ENCODE data around the gene HSD11B2. TPM values are rescaled to one million over a fixed set of nuclear protein-coding genes. Genes with fewer than 3 reads are reported as not detected.
A peak's percentile ranks its signal among the peaks of the same experiment; 100 is the strongest.

HSD11B2 gene
- total RNA-seq, 1 experiment from 2014 or later = 0.61 TPM

GRCh38 chr16:67430504-67430976 is 381 bp upstream of the HSD11B2 start:
- Histone ChIP-seq H3K4me3 (no peak overlapping the region), H3K36me3 (no peaks in the 10 kb centered on the region), H3K27ac (no peak overlapping the region), H3K4me1 (peaks cover 6% of the 10 kb centered on the region), H3K27me3 (no peaks in the 10 kb centered on the region), H3K9me3 (replicated peaks) (no peaks in the 10 kb centered on the region)
- DNase-seq = no peak

GRCh38 chr16:67431775-67432505 is 1.0 kb downstream of the HSD11B2 start:
- H3K9me3 ChIP-seq (replicated peaks) = no peaks in the 10 kb centered on the region
- peaks cover 6% of the 10 kb centered on the region for H3K4me1 ChIP-seq
- H3K36me3 ChIP-seq = no peaks in the 10 kb centered on the region
- DNase-seq = peak in 1 of 2 experiments; percentile 46
- no peak overlapping the region for H3K27ac ChIP-seq
- peak overlapping the region; percentile 57 for H3K4me3 ChIP-seq
- H3K27me3 ChIP-seq = no peaks in the 10 kb centered on the region

- H3K4me3 ChIP-seq = no peak overlapping the region
- H3K4me1 ChIP-seq = peaks cover 6% of the 10 kb centered on the region
- no peak for DNase-seq
These were observed 1.6 kb downstream of the HSD11B2 start for GRCh38 chr16:67432506-67432890.

GRCh38 chr16:67433131-67433719 is 2.3 kb downstream of the HSD11B2 start:
- Histone ChIP-seq H3K4me3 (no peak overlapping the region), H3K4me1 (peaks cover 6% of the 10 kb centered on the region), H3K9me3 (replicated peaks) (no peaks in the 10 kb centered on the region), H3K27me3 (no peaks in the 10 kb centered on the region), H3K27ac (no peak overlapping the region), H3K36me3 (peaks cover 3% of the 10 kb centered on the region; the same call in 1 of the 2 replicates)
- no peak for DNase-seq

More at GRCh38 chr16:67432506-67432890, 1.6 kb downstream of the HSD11B2 start:
- Histone ChIP-seq H3K27me3 (no peaks in the 10 kb centered on the region), H3K27ac (no peak overlapping the region), H3K9me3 (replicated peaks) (no peaks in the 10 kb centered on the region), H3K36me3 (no peaks in the 10 kb centered on the region)

GRCh38 chr16:67435758-67436164 is 4.8 kb downstream of the HSD11B2 start:
- Histone ChIP-seq H3K27ac (no peak overlapping the region), H3K4me3 (no peak overlapping the region), H3K36me3 (peaks cover 6% of the 10 kb centered on the region), H3K4me1 (peaks cover 3% of the 10 kb centered on the region; the same call in 1 of the 2 replicates), H3K27me3 (no peaks in the 10 kb centered on the region), H3K9me3 (replicated peaks) (no peaks in the 10 kb centered on the region)
- DNase-seq = no peak

GRCh38 chr16:67436640-67437193 is 5.8 kb downstream of the HSD11B2 start:
- DNase-seq = no peak
- H3K9me3 ChIP-seq (replicated peaks) = no peaks in the 10 kb centered on the region
- peaks cover 6% of the 10 kb centered on the region for H3K36me3 ChIP-seq
- H3K4me3 ChIP-seq = no peak overlapping the region
- H3K4me1 ChIP-seq = peaks cover 5% of the 10 kb centered on the region
- no peaks in the 10 kb centered on the region for H3K27me3 ChIP-seq
- H3K27ac ChIP-seq = no peak overlapping the region

GRCh38 chr16:67437513-67437912 is 6.6 kb downstream of the HSD11B2 start:
- no peaks in the 10 kb centered on the region for H3K27me3 ChIP-seq
- no peak overlapping the region for H3K4me3 ChIP-seq
- no peaks in the 10 kb centered on the region for H3K9me3 ChIP-seq (replicated peaks)
- H3K36me3 ChIP-seq = peaks cover 6% of the 10 kb centered on the region
- DNase-seq = no peak
- peaks cover 9% of the 10 kb centered on the region for H3K4me1 ChIP-seq
- no peak overlapping the region for H3K27ac ChIP-seq

GRCh38 chr16:67438098-67438791 is 7.3 kb downstream of the HSD11B2 start:
- no peak for DNase-seq
- Histone ChIP-seq H3K4me3 (no peak overlapping the region), H3K27me3 (no peaks in the 10 kb centered on the region), H3K4me1 (peaks cover 9% of the 10 kb centered on the region), H3K27ac (no peak overlapping the region), H3K36me3 (peaks cover 6% of the 10 kb centered on the region), H3K9me3 (replicated peaks) (no peaks in the 10 kb centered on the region)

- H3K4me3 ChIP-seq = no peak overlapping the region
- peaks cover 6% of the 10 kb centered on the region for H3K36me3 ChIP-seq
- peaks cover 9% of the 10 kb centered on the region for H3K4me1 ChIP-seq
- no peak overlapping the region for H3K27ac ChIP-seq
- no peak for DNase-seq
- no peaks in the 10 kb centered on the region for H3K27me3 ChIP-seq
- H3K9me3 ChIP-seq (replicated peaks) = no peaks in the 10 kb centered on the region
These were observed 8.0 kb downstream of the HSD11B2 start for GRCh38 chr16:67438824-67439393.

- H3K4me3 ChIP-seq = no peak overlapping the region
- H3K27ac ChIP-seq = no peak overlapping the region
- H3K9me3 ChIP-seq (replicated peaks) = no peaks in the 10 kb centered on the region
- peaks cover 9% of the 10 kb centered on the region for H3K4me1 ChIP-seq
- H3K27me3 ChIP-seq = no peaks in the 10 kb centered on the region
- peaks cover 6% of the 10 kb centered on the region for H3K36me3 ChIP-seq
- DNase-seq = peak in 1 of 2 experiments; percentile 52
These were observed 10.4 kb downstream of the HSD11B2 start for GRCh38 chr16:67441271-67441753.

- Histone ChIP-seq H3K36me3 (peaks cover 6% of the 10 kb centered on the region), H3K4me1 (peaks cover 12% of the 10 kb centered on the region), H3K4me3 (no peak overlapping the region), H3K27ac (no peak overlapping the region), H3K27me3 (no peaks in the 10 kb centered on the region), H3K9me3 (replicated peaks) (no peaks in the 10 kb centered on the region)
- no peak for DNase-seq
These were observed 11.0 kb downstream of the HSD11B2 start for GRCh38 chr16:67441907-67442306.

- Histone ChIP-seq H3K36me3 (peaks cover 6% of the 10 kb centered on the region), H3K9me3 (replicated peaks) (no peaks in the 10 kb centered on the region), H3K27me3 (no peaks in the 10 kb centered on the region), H3K4me1 (peaks cover 20% of the 10 kb centered on the region), H3K4me3 (no peak overlapping the region), H3K27ac (no peak overlapping the region)
- DNase-seq = no peak
These were observed 11.8 kb downstream of the HSD11B2 start for GRCh38 chr16:67442581-67443255.

GRCh38 chr16:67443265-67443664 is 12.3 kb downstream of the HSD11B2 start:
- H3K4me1 ChIP-seq = peaks cover 22% of the 10 kb centered on the region
- H3K4me3 ChIP-seq = no peak overlapping the region
- no peak for DNase-seq
- H3K36me3 ChIP-seq = peaks cover 3% of the 10 kb centered on the region
- no peaks in the 10 kb centered on the region for H3K9me3 ChIP-seq (replicated peaks)
- no peak overlapping the region for H3K27ac ChIP-seq
- no peaks in the 10 kb centered on the region for H3K27me3 ChIP-seq

Data from SJCRH30 (cell line).